OCI-LY3 (cell line): Measurements from ENCODE around the gene AVEN.

Experiments
- EZH2phosphoT487 ChIP-seq: fragments of 200-600 bp; shearing (Covaris generic); IDR thresholded peaks from 2 replicates; pipeline ENCODE4 v1.6.1; 2018; ENCODE audit warnings: antibody characterized with exemption, mixed run types, low read depth
- TF ChIP-seq, protein P1 (sequence below): fragments of 200-600, 300-600 bp; sonication (generic); IDR thresholded peaks from 2 replicates; pipeline ENCODE4 v1.5.1; 2014; ENCODE audit warnings: antibody characterized with exemption, low read length, low read depth

DNA sequence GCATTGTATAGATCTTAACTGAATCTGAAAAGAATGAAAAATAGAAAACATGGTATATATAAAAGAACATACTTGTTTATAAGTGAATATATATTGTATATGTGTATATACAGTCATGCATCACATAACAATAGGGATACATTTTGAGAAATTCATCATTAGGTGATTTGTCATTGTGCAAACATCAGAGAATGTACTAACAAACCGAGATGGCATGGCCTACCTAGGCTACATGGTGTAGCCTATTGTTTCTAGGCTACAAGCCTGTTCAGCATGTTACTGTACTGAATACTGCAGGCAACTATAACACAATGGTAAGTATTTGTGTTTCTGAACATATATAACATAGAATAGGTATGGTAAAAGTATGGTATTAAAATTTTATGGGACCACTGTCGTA lies 135.3 kb downstream of the AVEN start:
- TF ChIP-seq, protein P1, sequence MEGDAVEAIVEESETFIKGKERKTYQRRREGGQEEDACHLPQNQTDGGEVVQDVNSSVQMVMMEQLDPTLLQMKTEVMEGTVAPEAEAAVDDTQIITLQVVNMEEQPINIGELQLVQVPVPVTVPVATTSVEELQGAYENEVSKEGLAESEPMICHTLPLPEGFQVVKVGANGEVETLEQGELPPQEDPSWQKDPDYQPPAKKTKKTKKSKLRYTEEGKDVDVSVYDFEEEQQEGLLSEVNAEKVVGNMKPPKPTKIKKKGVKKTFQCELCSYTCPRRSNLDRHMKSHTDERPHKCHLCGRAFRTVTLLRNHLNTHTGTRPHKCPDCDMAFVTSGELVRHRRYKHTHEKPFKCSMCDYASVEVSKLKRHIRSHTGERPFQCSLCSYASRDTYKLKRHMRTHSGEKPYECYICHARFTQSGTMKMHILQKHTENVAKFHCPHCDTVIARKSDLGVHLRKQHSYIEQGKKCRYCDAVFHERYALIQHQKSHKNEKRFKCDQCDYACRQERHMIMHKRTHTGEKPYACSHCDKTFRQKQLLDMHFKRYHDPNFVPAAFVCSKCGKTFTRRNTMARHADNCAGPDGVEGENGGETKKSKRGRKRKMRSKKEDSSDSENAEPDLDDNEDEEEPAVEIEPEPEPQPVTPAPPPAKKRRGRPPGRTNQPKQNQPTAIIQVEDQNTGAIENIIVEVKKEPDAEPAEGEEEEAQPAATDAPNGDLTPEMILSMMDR: no peak
- no peak for TF ChIP-seq EZH2phosphoT487
